ENCODE data around the gene HTR1D. TPM values are rescaled to one million over a fixed set of nuclear protein-coding genes. Genes with fewer than 3 reads are reported as not detected.

HTR1D gene
- total RNA-seq, 2 donors from 2014 or later: not detected

- Histone ChIP-seq H3K4me3 (peak overlapping the region; percentile 51 to 63), H3K4me1 (peaks cover 0 to 22% of the 10 kb centered on the region in 2 donors), H3K27ac (peak overlapping the region; percentile 89 to 94), H3K27me3 (no peaks in the 10 kb centered on the region), H3K9me3 (no peaks in the 10 kb centered on the region), H3K36me3 (no peaks in the 10 kb centered on the region)
- peak in 1 of 2 donors; percentile 44 for TF ChIP-seq CTCF (IDR thresholded peaks at IDR 0.05)
- peak; percentile 79 for DNase-seq (ENCODE audit: low spot score)
Measured at GRCh38 chr1:23177438-23178380, 39.6 kb downstream of the HTR1D start.

GRCh38 chr1:23177031-23177430 lies 40.3 kb downstream of the HTR1D start:
- Histone ChIP-seq H3K4me3 (peak overlapping the region; percentile 51 to 63), H3K4me1 (peaks cover 0 to 22% of the 10 kb centered on the region in 2 donors), H3K27me3 (no peaks in the 10 kb centered on the region), H3K9me3 (no peaks in the 10 kb centered on the region), H3K36me3 (no peaks in the 10 kb centered on the region), H3K27ac (peak overlapping the region; percentile 89 to 94)
- no peak for DNase-seq (ENCODE audit: low spot score)
- TF ChIP-seq CTCF (IDR thresholded peaks at IDR 0.05): no peak

- no peaks in the 10 kb centered on the region for H3K27me3 ChIP-seq
- no peak for TF ChIP-seq CTCF (IDR thresholded peaks at IDR 0.05)
- no peaks in the 10 kb centered on the region for H3K9me3 ChIP-seq
- no peaks in the 10 kb centered on the region for H3K36me3 ChIP-seq
- H3K4me1 ChIP-seq: peaks cover 0 to 28% of the 10 kb centered on the region in 2 donors
- H3K27ac ChIP-seq: no peak overlapping the region
- no peak overlapping the region for H3K4me3 ChIP-seq
- no peak for DNase-seq (ENCODE audit: low spot score)
Measured at GRCh38 chr1:23174426-23175110, 42.7 kb downstream of the HTR1D start.

- no peak overlapping the region for H3K27ac ChIP-seq
Measured at GRCh38 chr1:23171181-23171755, 46.0 kb downstream of the HTR1D start.

More at GRCh38 chr1:23171181-23171755, 46.0 kb downstream of the HTR1D start:
- H3K27me3 ChIP-seq: no peaks in the 10 kb centered on the region
- no peaks in the 10 kb centered on the region for H3K36me3 ChIP-seq
- TF ChIP-seq CTCF (IDR thresholded peaks at IDR 0.05): no peak
- H3K9me3 ChIP-seq: no peaks in the 10 kb centered on the region
- no peak overlapping the region for H3K4me3 ChIP-seq
- H3K4me1 ChIP-seq: peaks cover 0 to 26% of the 10 kb centered on the region in 2 donors
- no peak for DNase-seq (ENCODE audit: low spot score)

Data from right atrium auricular region (tissue), 2 donors.